ENCODE results near the gene SDK2.

The SDK2 gene

DNA sequence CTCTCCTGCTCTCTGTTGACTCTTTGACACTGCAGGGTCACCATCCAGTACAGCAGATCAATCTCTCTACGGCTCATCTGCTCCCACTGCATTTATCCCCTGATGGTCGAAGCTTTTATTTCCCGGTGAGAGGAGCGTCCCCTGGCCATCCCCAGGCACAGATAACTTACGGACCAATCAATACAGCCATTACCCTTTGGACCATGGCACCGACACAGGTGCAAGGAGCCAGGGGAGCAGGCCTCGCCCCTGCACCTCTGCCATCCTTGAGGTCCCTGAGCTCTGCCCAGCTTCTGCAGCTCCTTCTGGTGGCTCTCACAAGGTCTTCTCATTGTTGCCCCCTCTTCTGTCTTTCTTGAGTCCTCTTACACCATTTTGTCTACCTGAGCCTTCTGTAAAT is 115.6 kb downstream of the SDK2 start:
- DNase-seq, result no peak

- no peak for DNase-seq
These were observed 117.3 kb downstream of the SDK2 start for GRCh38 chr17:73526952-73527351.

GRCh38 chr17:73524941-73525679 is 119.1 kb downstream of the SDK2 start:
- DNase-seq, result no peak

DNA sequence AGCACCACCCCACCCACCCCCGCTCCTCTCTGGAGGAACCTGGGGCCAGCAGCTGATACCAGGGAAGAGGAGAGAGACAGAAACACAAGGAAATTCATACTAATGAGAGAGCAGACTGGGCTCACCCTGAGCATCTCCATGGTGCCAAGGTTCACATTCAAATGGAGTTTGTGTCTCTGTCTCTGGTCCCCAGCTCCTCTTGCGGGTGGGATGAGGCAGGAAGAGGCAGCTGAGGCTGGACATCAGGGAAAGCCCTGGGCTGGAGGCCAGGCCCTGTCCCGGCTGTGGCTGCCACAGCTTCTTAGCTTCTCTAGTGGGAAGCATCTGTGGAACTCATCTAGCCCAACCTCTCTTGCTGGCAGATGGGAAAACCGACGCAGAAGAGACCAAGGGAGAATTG is 121.5 kb downstream of the SDK2 start:
- DNase-seq, result no peak

DNA sequence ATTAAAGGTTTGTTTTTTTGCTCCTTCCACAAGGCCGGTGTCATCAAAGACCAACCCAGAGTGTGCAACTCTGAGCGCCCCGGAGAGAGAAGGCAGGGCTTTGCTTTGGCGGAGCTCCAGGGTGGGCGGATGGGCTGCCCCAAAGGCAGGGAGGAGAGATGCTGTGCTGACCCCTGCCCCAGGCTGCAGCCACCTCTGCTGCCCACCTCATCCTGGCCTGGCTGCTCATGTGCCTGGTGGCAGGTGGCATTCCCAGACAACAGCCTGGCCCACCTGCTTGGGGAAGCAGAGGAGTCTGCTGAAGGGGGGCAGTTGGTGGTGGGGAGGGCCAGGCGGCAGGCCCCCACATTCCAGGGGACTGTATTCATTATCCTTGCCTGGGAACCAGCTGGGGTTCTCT is 122.1 kb downstream of the SDK2 start:
- DNase-seq, result no peak

- peak in 1 of 2 experiments; percentile 34 for DNase-seq
These were observed 122.9 kb downstream of the SDK2 start for GRCh38 chr17:73521376-73521775.

DNA sequence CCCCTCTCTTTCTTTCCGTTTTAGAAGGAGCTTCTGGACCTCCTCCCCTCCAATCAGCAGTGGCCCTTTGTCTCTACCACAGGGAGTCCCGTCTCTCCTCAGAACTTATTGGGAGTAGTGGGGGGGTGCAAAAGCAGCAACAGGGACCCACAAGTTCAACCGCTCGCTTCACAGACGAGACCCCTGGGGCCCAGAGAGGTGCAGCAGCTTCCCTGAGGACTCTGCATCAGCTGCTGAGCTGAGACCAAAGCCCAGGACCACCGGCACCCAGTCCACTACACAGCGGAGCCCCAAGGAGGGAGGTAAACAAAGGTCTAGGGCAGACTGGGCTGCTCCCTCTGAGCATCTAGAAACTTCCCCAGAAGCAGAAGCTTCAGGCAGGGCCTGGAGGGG is 123.9 kb downstream of the SDK2 start:
- DNase-seq, result no peak

GRCh38 chr17:73519714-73520368 is 124.4 kb downstream of the SDK2 start:
- no peak for DNase-seq

DNA sequence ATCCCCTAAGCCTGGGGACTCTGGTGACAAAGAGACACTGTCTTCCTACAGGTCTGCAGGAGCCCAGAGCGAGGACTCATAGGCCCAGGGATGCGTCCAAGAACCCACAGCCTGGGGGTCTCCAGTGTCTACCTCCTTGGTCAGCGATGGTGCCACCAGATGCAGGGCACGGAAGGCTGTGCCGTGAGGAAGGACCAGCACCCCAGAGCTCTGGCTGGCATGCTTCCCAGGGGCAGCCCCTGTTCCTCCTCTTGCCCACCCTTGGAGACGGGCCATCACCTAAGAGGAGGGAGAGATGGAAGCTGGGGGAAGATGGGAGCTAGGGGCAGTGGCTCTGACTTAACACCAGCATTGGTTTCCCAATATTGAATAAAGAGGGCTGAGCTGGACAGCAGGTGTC is 125.2 kb downstream of the SDK2 start:
- DNase-seq, result no peak

DNA sequence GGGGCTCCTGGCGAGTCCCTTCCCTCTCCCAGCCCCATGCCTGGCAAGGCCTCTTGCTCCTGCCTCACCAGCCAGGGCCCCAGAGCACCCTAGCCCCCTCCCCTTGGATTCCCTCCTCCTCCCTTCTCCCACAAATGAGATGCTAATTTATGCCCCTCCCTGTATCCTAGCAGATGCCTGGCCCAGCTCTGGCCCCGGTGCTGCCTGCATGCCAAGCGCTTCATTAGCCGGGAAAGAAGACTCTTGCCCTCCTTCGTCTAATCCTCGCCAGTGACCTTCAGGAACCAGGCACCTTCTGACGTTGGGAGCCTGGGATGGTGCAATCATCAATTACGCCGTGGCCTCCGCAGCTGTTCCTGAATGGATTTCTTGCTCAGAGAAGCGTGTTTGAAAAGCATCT is 127.8 kb downstream of the SDK2 start:
- DNase-seq, result no peak

- no peak for DNase-seq
These were observed 129.9 kb downstream of the SDK2 start for GRCh38 chr17:73514146-73514863.

DNA sequence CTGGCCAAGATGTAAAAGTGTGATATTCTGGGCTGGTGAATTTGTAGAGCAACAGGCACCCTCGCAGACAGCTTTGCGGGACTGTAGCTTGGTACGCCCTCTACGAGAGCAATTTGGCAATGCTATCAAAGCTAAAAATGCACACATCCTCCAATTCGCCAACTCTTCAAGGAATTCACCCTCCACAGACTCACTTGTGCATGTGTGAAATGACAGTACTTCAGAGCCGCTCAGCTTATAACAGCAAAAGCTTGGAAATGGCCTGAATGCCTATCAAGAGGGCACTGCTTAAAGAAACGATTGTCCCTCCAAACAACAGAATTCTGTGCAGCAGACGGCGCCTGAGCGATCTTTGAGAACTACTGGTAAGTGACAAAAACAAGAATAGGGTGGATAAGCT is 130.8 kb downstream of the SDK2 start:
- peak in 1 of 2 experiments; percentile 18 for DNase-seq

DNA sequence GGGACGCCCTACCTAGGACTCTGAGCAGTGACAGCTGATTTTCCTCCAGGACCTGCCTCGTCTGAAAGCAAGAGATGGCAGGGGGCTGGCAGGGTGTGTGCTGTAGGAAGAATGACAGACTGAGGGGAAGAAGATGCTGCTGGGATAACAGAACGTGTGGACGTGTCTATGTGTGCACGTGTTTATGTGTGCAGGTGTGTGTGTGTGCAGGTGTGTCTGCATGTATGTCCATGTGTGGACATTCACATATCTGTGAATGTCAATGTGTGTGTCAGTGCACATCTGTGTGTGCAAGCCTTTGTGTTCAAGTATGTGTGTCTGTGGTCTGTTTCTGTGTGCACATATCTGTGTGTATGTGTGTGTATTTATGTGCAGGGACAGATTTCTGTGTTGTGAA is 132.5 kb downstream of the SDK2 start:
- no peak for DNase-seq

DNA sequence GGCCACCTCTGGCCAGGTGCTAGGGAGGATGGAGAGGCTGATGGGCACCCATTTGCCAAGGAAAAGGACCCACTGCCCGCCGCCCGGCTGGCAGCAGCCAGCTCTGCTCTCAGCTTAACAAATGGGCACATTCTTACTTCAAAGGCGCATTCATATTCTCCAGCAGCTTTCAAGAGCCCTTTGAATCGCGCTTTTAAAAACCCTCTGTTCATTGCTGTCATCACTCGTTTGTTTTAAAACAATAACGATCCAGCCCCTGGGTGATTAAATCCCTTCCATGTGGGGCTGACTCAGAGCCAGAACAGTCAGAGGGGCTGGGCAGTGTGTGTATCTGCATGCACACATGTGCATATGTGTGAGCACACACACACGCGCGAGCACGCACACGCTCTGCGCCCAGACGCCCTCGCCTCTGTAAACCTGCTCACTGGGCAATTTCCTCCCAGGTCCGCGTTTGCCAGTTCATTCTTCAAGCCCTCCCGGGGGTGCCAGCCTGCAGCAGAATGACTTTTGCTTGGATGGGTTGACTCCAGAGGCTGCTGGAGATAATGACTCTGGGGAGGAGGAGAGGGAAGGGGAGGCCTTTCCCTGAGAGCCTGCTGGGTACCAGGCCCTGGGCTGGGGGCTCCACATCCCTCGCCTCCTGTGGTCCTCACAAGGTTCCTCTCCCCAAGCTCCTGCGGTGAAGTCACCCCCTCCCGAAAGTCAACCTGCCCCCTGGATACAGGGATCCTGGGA is 133.1 kb downstream of the SDK2 start:
- DNase-seq, result peak in 1 of 2 experiments; percentile 56

GRCh38 chr17:73508931-73509605 is 135.2 kb downstream of the SDK2 start:
- DNase-seq, result no peak

GRCh38 chr17:73508057-73508930 is 136.0 kb downstream of the SDK2 start:
- DNase-seq, result peak; percentile 27 to 46

- DNase-seq, result no peak
These were observed 137.5 kb downstream of the SDK2 start for GRCh38 chr17:73506470-73507435.

GRCh38 chr17:73503560-73503959 is 140.7 kb downstream of the SDK2 start:
- DNase-seq, result no peak

DNA sequence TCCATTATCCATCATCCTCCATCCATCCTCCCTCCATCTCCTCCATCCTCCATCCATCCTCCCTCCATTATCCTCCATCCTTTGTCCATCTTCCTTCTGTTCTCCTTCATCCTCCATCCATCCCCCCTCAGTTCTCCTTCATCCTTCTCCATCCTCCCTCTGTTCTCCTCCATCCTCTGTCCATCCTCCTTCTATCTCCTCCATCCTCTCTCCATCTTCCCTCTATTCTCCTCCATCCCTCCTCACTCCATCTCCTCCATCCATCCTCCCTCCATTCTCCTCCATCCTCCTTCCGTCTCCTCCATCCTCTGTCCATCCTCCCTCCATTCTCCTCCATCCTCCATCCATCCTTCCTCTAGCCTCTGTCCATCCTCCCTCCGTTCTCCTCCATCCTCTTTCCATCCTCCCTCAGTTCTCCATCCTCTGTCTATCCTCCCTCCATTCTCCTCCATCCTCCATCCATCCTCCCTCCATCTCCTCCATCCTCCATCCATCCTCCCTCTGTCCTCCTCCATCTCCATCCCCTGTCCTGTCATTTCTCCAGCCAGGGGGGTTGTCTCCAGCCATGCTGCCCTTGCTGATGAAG is 143.7 kb downstream of the SDK2 start:
- DNase-seq, result no peak
